Measurements from ENCODE around the gene GFOD2.

GFOD2 gene, protein sequence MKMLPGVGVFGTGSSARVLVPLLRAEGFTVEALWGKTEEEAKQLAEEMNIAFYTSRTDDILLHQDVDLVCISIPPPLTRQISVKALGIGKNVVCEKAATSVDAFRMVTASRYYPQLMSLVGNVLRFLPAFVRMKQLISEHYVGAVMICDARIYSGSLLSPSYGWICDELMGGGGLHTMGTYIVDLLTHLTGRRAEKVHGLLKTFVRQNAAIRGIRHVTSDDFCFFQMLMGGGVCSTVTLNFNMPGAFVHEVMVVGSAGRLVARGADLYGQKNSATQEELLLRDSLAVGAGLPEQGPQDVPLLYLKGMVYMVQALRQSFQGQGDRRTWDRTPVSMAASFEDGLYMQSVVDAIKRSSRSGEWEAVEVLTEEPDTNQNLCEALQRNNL

DNA sequence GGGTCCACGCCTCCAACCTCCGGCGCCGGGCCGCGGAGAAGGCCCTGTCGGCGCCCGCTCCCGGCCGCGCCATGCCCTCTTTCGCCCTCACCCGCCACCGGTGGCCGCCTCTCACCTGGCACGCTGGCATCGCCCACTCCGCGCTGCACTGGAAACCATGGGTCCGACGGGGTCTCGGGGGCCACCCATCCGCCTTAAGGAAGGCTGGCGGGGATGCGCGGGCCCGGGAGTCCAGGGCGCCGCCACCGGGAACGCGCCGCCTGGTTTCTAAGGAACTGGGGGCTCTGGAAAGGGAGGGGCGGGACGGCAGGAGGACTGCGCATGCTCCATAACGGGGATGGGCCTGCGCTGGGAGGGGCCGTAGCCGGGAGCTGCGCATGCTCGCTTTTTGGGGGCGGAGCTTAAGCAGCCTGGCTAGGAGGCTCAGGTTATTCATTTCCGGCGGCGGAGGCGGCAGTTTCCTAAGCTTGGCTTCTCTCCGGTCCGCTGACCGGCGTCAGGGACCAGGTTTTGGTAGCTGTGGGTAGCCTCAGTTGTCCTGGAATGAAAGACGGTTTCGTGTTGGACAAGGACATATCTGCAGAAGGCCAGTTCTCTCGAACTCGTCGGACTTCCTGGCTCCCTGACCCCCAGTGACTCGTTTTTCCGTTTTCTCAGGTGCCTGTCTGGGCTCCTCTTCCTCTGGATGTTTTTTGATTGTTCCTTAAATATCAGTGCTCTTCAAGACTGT lies at the start of gene GFOD2:
GFOD2 (minus strand) TSS at position 269 of the 730 bp plus-strand sequence. CDS start 33,601 bp downstream, outside the sequence.
- TF ChIP-seq, protein P1, sequence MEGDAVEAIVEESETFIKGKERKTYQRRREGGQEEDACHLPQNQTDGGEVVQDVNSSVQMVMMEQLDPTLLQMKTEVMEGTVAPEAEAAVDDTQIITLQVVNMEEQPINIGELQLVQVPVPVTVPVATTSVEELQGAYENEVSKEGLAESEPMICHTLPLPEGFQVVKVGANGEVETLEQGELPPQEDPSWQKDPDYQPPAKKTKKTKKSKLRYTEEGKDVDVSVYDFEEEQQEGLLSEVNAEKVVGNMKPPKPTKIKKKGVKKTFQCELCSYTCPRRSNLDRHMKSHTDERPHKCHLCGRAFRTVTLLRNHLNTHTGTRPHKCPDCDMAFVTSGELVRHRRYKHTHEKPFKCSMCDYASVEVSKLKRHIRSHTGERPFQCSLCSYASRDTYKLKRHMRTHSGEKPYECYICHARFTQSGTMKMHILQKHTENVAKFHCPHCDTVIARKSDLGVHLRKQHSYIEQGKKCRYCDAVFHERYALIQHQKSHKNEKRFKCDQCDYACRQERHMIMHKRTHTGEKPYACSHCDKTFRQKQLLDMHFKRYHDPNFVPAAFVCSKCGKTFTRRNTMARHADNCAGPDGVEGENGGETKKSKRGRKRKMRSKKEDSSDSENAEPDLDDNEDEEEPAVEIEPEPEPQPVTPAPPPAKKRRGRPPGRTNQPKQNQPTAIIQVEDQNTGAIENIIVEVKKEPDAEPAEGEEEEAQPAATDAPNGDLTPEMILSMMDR (IDR thresholded peaks at IDR 0.05; ENCODE audit: borderline replicate concordance, insufficient read depth, low read depth, low read length), result no peak
- peak within 1 kb of the TSS; percentile 74 for H3K4me3 ChIP-seq (ENCODE audit: low read depth, low read length)

DNA sequence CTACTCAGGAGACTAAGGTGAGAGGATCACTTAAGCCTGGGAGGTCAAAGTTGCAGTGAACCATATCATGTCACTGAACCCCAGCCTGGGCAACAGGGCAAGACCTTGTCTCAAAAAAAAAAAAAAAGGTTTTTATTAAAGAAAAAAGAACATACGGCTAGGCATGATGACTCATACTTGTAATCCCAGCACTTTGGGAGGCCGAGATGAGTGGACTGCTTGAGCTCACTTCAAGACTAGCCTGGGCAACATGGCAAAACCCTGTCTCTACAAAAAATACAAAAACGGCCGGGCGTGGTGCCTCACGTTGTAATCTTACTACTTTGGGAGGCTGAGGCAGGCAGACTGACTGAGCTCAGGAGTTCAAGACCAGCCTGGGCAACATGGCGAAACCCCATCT lies 48.8 kb upstream of the GFOD2 start:
- TF ChIP-seq, protein P1 (IDR thresholded peaks at IDR 0.05; ENCODE audit: borderline replicate concordance, insufficient read depth, low read depth, low read length), result no peak
- no peak overlapping the region for H3K4me3 ChIP-seq (ENCODE audit: low read depth, low read length)

DNA sequence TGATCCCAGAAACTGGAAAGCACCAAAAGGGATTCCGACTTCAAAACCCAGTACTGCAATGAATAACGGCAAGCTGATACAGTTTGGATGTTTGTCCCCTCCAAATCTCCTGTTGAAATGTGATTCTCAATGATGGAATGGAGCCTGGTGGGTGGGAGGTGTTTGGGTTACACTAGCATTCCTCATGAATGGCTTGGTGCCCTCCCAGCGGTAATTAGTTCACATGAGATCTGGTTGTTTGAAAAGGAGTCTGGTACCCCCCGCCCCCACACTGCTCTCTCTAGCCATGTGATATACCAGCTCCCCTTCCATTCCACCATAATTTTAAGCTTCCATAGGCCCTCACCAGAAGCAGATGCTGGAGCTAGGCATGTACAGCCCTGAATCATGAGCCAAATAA lies 47.2 kb upstream of the GFOD2 start:
- no peak overlapping the region for H3K4me3 ChIP-seq (ENCODE audit: low read depth, low read length)
- TF ChIP-seq, protein P1 (IDR thresholded peaks at IDR 0.05; ENCODE audit: borderline replicate concordance, insufficient read depth, low read depth, low read length), result no peak

DNA sequence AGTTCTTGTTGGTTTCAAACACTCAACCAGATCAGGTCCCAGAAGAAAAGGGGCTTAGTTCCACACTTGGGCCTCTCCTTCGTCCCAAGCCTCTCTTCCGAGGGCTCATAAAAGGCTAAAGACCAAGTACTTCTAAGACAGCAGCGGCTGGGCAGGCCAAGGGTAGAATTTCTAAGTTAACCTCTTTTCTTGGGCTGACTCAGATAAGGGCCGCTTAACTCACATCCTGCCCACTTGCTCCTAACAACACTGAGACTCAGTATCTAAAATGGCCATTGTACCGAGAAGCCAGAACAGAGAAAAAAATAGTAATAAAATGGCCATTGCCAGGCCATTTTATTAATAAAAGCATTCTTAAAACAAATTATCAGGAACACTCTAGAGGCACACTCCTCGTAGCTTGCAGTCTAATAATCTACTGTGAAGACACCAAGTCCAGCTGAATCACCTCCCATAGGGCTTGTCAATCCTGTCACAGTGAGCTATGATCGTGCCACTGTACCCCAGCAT lies 45.1 kb upstream of the GFOD2 start:
- TF ChIP-seq, protein P1 (IDR thresholded peaks at IDR 0.05; ENCODE audit: borderline replicate concordance, insufficient read depth, low read depth, low read length), result no peak

DNA sequence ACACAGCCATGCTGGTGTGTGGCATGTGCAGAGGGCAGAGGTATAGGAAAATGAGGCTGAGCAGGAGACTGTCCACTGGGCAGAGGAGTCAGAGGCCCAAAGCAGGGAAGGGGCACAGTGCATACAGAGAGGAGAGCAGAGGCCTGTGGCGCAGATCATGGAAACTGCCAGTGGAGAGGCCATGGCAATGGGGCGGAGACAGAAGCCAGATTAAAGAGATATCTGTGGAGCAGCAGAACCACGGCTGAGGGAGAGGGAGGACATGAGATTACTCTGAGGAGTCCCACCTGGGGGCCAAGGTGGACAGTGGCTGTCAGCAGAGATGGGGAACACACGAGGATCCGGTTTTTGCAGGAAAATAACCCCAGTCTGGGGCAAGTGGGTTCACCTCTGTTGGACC lies 44.0 kb upstream of the GFOD2 start:
- H3K4me3 ChIP-seq (ENCODE audit: low read depth, low read length), result no peak overlapping the region
- TF ChIP-seq, protein P1 (IDR thresholded peaks at IDR 0.05; ENCODE audit: borderline replicate concordance, insufficient read depth, low read depth, low read length), result no peak

More for the DNA sequence above, 45.1 kb upstream of the GFOD2 start:
- no peak overlapping the region for H3K4me3 ChIP-seq (ENCODE audit: low read depth, low read length)

DNA sequence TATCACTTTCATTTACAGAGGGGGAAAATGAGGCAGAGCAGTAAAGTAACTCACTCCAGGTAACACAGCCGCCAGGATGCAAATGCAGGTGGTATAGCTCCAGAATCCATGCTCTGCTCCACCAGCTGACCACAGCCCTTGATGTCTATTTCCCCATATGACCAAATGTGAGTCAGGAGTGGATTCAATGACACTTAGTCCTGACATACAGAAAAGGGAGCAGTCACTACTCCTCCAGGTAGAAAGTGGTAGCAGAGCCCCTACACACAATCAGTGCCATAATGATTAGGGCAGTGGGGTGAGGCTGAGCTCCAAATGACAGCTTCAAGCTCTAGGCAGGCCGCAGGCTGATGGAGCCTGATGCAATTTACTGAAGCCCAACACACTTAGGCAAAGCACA lies 43.3 kb upstream of the GFOD2 start:
- TF ChIP-seq, protein P1 (IDR thresholded peaks at IDR 0.05; ENCODE audit: borderline replicate concordance, insufficient read depth, low read depth, low read length), result no peak
- no peak overlapping the region for H3K4me3 ChIP-seq (ENCODE audit: low read depth, low read length)

Data from GM12875 (cell line).